Tibial artery (tissue), 4 donors: ENCODE results near the gene FFAR3.

Source experiments
- DNase-seq, 2 donors: peaks; one replicate each; pipeline ENCODE4 v3.0.0-alpha.2; 2019
- H3K27ac ChIP-seq, 2 donors: fragments of 200-600 bp; sonication (generic) in 1 of 2; 1 replicate in 1 of 2; 2 replicates in 1 of 2; pipeline ENCODE4 v1.5.1; 2018 to 2019; ENCODE audit warnings: mild to moderate bottlenecking in 1 of 2
- H3K27me3 ChIP-seq, 2 donors: fragments of 200-600 bp; sonication (generic) in 1 of 2; one replicate each; pipeline versions ENCODE4 v1.5.1 to v1.6.0; 2016 to 2019
- H3K36me3 ChIP-seq, 3 donors: fragments of 200-600 bp; sonication (generic) in 2 of 3; one replicate each; pipeline ENCODE4 v1.5.1; 2016 to 2019; ENCODE audit warnings: mild to moderate bottlenecking in 2 of 3
- H3K4me1 ChIP-seq, 4 donors: fragments of 200-600 bp; sonication (generic) in 2 of 4; 1 replicate in 3 of 4; 2 replicates in 1 of 4; pipeline ENCODE4 v1.5.1; 2016 to 2019
- H3K4me3 ChIP-seq, 2 donors: fragments of 200-600 bp; sonication (generic) in 1 of 2; 1 replicate in 1 of 2; 2 replicates in 1 of 2; pipeline ENCODE4 v1.5.1; 2018 to 2019; ENCODE audit warnings: mild to moderate bottlenecking in 2 of 2
- H3K9me3 ChIP-seq, 3 donors: fragments of 200-600 bp; sonication (generic) in 1 of 3; one replicate each; pipeline ENCODE4 v1.5.1; 2016 to 2019
- intact Hi-C: fragments of 100-400 bp; cut with DNase I; formaldehyde crosslinking; loops from one replicate; pipeline ENCODE4 v1.15.0; 2023; ENCODE audit warnings: low total_unique reads
- TF ChIP-seq, protein P1 (sequence below), 2 experiments: fragments of 200-600 bp in 1 of 2; fragments of 450-650 bp in 1 of 2; IDR thresholded peaks; one replicate each; pipeline ENCODE4 v1.5.1; 2017 to 2019; ENCODE audit warnings: antibody characterized with exemption in 2 of 2, mild to moderate bottlenecking in 1 of 2, moderate library complexity in 1 of 2

FFAR3 gene

GRCh38 chr19:35381926-35382325, 23.7 kb downstream of the FFAR3 start:
- H3K4me1 ChIP-seq, result no peaks in the 10 kb centered on the region
- TF ChIP-seq, protein P1, sequence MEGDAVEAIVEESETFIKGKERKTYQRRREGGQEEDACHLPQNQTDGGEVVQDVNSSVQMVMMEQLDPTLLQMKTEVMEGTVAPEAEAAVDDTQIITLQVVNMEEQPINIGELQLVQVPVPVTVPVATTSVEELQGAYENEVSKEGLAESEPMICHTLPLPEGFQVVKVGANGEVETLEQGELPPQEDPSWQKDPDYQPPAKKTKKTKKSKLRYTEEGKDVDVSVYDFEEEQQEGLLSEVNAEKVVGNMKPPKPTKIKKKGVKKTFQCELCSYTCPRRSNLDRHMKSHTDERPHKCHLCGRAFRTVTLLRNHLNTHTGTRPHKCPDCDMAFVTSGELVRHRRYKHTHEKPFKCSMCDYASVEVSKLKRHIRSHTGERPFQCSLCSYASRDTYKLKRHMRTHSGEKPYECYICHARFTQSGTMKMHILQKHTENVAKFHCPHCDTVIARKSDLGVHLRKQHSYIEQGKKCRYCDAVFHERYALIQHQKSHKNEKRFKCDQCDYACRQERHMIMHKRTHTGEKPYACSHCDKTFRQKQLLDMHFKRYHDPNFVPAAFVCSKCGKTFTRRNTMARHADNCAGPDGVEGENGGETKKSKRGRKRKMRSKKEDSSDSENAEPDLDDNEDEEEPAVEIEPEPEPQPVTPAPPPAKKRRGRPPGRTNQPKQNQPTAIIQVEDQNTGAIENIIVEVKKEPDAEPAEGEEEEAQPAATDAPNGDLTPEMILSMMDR (IDR thresholded peaks at IDR 0.05), result no peak
- no peak overlapping the region for H3K4me3 ChIP-seq
- intact Hi-C loops, result no loop called here
- no peak for DNase-seq
- H3K27ac ChIP-seq, result no peak overlapping the region
- peaks cover 0 to 4% of the 10 kb centered on the region in 2 donors for H3K27me3 ChIP-seq
- H3K9me3 ChIP-seq, result no peaks in the 10 kb centered on the region
- H3K36me3 ChIP-seq, result no peaks in the 10 kb centered on the region

GRCh38 chr19:35383536-35383935, 25.3 kb downstream of the FFAR3 start:
- intact Hi-C loops, result no loop called here
- H3K27me3 ChIP-seq, result peaks cover 0 to 2% of the 10 kb centered on the region in 2 donors
- no peak overlapping the region for H3K27ac ChIP-seq
- H3K9me3 ChIP-seq, result no peaks in the 10 kb centered on the region
- DNase-seq, result no peak
- H3K4me3 ChIP-seq, result no peak overlapping the region
- H3K4me1 ChIP-seq, result no peaks in the 10 kb centered on the region
- TF ChIP-seq, protein P1 (IDR thresholded peaks at IDR 0.05), result no peak
- no peaks in the 10 kb centered on the region for H3K36me3 ChIP-seq

DNA sequence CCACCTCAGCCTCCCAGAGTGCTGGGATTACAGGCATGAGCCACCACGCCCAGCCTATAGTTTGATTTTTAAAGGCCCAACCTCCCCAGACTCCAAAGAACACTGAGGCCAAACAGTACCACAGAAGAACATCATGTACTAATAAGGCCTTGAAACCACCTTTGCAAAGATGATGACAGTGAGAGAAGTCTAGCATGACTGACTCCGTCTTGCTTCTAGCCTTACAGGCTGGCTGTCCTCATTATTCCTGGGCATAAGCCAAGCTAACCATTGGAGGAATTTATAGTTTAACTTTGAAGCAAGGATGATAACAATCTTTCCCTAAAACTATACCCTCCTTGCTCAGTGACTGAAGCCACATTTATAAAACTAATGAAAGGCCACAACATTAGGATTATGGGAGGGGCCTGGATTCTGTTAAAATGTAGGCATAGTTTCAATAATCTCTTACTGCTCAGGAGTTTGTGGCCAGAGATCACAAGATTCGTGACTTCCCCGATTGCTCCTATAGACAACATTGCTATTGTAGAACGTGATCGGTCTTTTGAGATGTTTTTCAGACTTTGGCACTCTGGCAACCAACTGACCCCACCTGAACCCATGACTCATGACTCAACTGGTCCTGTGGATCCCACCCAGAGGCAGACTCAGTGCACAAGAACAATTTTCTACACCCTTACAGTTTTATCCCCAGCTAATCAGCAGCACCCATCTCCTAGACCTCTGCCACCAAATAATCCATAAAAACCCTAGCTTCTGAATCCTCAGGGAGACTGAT, 30.2 kb downstream of the FFAR3 start:
- no peak for DNase-seq
- Histone ChIP-seq H3K4me1 (no peaks in the 10 kb centered on the region), H3K36me3 (no peaks in the 10 kb centered on the region), H3K27ac (no peak overlapping the region), H3K4me3 (no peak overlapping the region), H3K9me3 (no peaks in the 10 kb centered on the region), H3K27me3 (no peaks in the 10 kb centered on the region)
- TF ChIP-seq, protein P1 (IDR thresholded peaks at IDR 0.05), result no peak
- intact Hi-C loops, result no loop called here

DNA sequence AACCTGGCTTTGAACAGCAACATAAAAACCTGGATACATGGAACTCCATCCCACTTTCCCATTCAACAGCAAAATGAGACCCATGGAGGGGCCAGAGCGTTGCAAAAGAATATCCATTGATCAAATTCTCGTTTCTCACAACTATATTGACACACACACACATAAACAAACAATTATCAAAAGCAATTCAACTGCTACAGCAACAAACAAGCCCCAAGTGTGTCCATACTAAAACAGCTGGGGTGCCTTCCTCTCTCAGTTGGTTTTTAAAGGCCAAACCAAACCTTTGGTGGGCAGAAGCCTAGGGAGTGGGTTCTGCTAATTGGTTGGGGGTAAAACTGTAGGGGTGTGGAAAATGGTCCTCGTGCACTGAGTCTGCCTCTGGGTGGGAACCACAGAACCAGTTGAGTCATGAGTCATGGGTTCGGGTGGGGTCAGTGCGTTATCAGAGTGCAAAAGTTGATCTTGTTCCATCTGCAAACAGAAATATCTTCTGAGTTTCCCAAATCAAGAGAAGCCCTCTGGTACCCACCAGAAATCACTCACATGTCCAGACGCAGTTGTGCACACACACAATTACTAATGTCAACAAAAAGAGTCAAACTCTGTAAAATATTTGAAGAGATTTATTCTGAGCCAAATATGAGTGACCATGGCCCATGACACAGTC, 31.1 kb downstream of the FFAR3 start:
- H3K27ac ChIP-seq, result no peak overlapping the region
- TF ChIP-seq, protein P1 (IDR thresholded peaks at IDR 0.05), result no peak
- no peaks in the 10 kb centered on the region for H3K27me3 ChIP-seq
- intact Hi-C loops, result no loop called here
- no peak for DNase-seq
- no peaks in the 10 kb centered on the region for H3K4me1 ChIP-seq
- H3K9me3 ChIP-seq, result no peaks in the 10 kb centered on the region
- H3K36me3 ChIP-seq, result no peaks in the 10 kb centered on the region
- no peak overlapping the region for H3K4me3 ChIP-seq

DNA sequence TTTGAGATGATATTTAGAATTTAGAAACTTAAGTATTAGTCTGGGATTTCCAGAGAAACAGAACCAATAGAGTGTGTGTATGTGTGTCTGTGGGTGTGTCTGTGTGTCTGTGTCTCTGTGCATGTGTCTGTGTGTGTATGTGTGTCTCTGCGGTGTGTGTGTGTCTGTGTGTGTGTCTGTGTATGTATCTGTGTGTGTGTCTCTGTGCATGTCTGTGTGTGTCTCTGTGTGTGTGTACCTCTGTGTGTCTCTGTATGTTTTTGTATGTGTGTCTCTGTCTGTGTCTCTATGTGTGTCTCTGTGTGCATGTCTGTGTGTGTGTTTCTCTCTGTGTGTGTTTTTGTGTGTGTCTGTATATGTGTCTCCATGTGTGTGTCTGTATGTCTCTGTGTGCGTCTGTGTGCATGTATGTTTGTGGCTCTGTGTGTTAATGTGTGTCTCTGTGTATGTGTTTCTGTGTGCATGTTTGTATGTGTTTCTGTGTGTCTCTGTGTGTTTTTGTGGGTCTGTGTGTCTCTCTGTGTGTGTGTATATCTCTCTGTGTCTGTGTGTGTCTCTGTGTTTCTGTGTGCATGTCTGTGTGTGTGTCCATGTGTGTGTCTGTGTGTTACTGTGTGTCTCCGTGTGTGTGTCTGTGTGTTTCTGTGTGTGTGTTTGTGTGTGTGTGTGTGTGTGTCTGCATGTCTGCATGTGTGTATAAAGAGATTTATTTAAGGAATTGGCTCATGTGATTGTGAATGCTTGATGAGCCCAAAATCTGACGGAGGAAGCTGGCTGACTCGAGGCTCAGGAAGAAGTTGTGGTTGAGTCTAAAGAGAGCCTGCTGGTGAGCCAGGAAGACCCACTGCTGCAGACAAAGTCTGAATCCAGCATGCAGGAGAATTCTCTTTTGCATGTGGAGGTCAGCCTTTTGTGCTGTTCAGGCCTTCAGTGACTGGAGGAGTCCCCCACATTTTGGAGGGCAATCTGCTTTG, 34.8 kb downstream of the FFAR3 start:
- Histone ChIP-seq H3K4me1 (no peaks in the 10 kb centered on the region), H3K4me3 (no peak overlapping the region), H3K27ac (no peak overlapping the region), H3K36me3 (no peaks in the 10 kb centered on the region), H3K27me3 (peaks cover 0 to 3% of the 10 kb centered on the region in 2 donors), H3K9me3 (no peaks in the 10 kb centered on the region)
- intact Hi-C loops, result no loop called here
- TF ChIP-seq, protein P1 (IDR thresholded peaks at IDR 0.05), result no peak
- DNase-seq, result no peak
